Measurements from ENCODE around the gene SLC38A7.
A peak's percentile ranks its signal among the peaks of the same experiment; 100 is the strongest.
"Not testable (repeated sequence)": the region's sequence is repeated elsewhere in the genome, so short reads cannot be mapped to it uniquely, and the experiment has no call there.

SLC38A7 gene

DNA sequence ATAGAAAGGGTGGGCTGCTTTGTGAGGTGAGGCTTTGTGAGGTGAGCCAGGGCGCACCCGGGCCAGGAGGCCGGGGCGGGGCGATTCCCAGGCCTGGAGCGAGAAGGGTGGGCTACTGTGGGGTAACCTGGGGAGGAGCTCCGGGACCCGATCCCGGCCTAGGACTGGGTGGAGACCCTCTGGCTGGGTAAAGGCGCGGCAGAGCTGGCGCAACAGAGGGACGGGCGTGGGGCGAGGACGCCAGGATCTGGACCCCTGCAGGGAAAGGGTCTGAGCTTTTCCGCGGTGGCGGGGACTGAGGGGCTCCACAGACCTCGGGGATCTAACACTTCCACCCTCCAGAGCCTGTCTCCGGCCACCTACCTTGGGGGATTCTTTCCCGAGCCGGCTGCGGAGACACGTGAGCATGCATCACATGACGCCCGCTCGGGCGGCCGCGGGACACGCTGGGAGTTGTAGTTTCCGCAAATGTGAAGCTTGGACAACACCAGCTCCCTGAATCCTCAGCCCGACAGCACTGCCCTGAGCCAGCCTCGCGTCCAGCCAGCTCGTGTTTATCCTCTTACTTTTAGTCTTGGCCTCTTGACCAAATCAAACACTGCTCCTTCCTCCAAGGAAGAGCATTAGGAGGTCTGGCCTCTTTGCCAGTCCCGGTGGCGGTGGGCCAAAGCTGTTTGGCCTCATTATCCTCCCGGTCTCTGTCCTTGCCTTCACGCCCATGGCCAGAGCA is at the start of gene SLC38A7:
Gene SLC38A7, minus strand, starts transcription at position 417 of the 730 bp plus-strand sequence. CDS start 4,644 bp downstream, outside the sequence.
- peak; percentile 88 for DNase-seq

DNA sequence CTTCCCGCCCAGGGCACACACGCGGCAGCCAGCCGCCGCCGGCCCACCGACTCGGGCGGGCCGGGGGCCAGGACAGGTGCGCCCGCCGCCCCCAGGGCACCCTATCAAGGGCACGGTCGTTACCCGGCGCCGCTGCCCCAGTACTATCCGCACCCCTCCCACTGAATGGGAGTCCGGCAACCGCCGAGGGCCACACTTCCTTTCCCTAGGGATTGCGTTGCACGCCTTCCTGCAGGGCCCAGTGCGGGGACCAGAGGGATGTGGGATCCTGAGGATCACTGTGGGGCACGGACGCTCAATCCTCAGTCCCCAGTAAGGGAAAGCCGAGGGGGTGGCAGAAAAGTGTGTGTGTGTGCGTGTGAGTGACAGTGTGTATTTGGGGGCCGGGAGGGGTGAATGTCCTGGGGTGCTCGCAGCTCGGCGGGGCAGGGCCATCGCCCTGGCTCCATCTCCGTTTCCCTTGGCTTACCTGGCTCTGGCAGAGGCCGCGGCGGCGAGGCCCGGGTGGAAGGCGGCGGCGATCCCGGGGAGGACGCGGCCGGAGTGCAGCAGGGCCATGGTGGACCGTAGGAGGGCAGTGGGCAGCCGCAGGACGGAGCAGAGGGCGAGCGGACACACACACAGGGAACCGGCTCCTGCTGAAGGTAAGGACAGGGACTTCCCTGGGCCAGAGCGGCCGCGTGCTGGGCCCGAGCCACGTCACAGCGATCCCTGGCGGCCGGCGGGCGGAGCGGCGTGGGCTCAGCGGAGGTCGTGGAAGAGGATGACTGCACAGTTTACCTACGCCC is 49.3 kb upstream of the SLC38A7 start, which contains the start of gene GOT2:
Gene GOT2, minus strand, starts transcription at position 646 of the 788 bp plus-strand sequence. Its CDS starts 88 bp downstream, at position 558.
- peak; percentile 91 for DNase-seq

- DNase-seq, result no peak
Observed at GRCh38 chr16:58733248-58733670, 48.7 kb upstream of the SLC38A7 start.

DNA sequence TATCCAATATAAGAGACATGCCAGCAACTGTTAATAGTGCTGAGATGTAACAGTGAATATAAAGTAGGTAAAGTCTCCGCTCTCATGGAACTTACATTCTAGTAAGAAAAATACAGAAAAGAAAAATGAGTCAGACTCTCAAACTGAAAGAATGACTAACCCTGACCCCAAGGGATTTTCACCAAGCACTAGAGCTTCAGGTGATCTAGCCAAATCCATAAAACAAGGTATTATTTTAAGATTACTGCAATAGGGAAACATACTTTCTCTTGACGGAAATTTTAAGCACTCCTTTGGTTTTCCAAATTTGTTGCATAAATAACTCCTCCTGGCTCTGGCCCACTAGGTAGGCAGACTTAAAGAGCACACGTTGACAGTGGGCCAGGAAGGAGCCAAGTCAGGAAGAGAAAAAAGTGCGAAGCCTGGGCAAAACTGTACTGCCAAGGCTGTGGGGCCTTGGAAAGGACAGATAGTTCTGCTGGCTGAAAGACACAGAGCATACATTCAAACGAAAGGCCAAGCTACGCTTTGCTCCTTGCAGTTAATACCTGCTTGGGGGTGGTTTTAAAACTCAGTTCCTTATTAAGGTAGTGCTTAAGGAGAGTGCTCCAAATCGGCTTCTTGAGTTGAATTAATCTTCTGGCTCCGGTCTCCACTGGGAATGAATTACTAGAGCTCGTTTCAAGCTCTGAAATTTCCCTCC is 48.1 kb upstream of the SLC38A7 start:
- no peak for DNase-seq

GRCh38 chr16:58730724-58731370 is 46.3 kb upstream of the SLC38A7 start:
- DNase-seq, result no peak

DNA sequence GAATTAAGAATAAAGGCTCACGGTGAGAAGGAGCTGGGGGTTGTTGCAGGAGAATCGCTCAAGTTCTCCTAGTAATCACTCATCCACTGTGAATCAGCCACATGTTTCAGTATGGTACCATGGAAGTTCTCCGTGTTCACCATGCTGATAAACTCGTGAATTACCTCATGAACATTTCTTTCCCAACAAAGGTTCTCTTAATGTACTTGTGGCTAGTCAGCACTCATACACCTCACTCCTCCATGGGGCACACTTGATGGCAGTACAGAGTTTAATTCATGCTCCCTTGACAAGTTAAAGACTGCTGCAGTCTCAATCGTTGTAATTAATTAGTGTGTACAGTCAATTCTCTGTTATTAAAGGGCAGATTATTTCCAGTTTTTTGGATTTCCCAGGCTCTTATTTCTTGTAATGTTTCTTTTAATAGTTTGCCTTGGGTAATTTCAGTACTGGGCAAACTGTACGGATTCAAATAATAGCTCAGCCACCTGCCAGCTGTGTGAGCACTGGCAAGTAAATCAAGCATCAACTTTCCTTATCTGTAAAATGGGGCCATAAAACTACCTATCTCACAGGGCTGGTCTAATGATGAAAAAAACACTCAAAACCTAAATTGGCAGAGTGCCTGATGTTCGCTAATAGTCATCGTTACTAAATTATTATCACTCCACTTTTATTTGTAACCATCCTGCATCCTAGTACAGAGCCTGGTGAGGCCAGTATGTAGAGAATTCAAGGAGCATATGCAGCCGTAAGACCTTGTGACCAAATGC is 43.4 kb upstream of the SLC38A7 start:
- no peak for DNase-seq

DNA sequence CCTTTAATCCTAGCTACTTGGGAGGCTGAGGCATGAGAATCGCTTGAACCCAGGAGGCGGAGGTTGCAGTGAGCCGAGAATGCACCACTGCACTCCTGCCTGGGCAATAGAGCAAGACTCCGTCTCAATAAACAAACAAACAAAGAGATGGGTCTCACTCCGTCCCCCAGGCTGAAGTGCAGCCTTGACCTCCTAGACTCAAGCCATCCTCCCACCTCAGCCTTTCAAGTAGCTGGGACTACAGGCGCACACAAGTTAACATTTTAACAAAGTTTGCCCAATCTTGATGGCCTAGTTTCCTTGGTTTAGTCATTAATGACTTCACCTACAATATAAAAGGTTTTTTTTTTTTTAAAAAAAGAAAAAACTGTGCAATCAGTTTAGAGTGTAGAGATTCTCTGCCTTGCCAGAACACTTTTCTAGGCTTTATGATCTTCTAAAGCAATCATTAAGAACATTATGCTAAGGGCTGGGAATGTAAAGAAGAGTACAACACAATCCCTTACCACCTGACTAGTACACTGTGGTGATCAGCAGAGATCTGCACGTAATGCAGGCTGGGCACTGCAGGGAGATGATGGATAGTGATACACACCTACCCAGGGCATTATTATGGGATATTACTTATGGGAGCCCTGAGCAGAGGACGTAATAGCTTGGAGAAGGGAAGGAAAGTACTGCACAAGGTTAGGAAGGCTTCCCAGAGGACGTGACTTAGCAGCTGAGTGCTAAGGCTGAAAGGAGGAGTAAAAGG is 42.6 kb upstream of the SLC38A7 start:
- no peak for DNase-seq

- DNase-seq, result no peak
Observed at GRCh38 chr16:58723109-58723508, 38.5 kb upstream of the SLC38A7 start.

- DNase-seq, result no peak
Observed at GRCh38 chr16:58717994-58718393, 33.4 kb upstream of the SLC38A7 start.

- DNase-seq, result no peak
Observed at GRCh38 chr16:58716468-58716867, 31.9 kb upstream of the SLC38A7 start.

DNA sequence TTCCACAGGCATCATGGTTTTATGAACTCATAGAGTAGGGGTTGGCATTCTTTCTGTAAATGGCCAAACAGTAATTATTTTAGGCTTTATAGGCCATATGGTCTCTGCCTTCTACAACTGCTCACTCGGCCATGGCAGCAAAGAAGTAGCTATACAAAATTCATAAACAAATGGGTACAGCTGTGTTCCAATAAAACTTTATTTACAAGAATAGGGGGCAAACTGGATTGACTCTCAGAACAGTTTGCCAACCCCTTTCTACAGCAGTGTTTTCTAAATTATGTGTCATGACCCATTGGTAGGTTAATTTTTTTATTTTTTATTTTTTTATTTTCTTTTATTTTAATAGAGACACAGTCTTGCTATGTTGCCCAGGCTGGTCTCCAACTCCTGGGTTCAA is 29.2 kb upstream of the SLC38A7 start:
- DNase-seq, result no peak

- no peak for DNase-seq
Observed at GRCh38 chr16:58709333-58709732, 24.8 kb upstream of the SLC38A7 start.

DNA sequence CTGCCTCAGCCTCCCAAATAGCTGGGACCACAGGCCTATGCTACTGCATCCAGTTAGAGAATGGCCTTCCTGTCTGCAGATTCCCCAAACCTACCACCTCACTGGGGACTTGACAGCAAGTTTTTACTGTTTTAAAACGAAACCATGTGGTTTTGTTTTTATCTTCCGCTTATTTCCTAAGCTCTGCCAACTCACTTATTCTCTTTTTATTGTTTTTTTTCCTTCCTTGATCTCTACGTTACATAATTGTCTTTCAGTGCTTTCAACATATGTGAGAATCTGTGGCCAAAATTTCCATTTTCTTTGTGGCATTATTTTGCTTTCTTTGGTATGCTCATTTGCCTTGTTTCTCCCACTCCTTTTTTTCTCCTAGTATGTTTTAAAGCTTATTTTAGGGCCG is 14.6 kb upstream of the SLC38A7 start:
- DNase-seq, result no peak

- DNase-seq, result no peak
Observed at GRCh38 chr16:58695368-58695767, 10.8 kb upstream of the SLC38A7 start.

- DNase-seq, result no peak
Observed at GRCh38 chr16:58692450-58692849, 7.9 kb upstream of the SLC38A7 start.

DNA sequence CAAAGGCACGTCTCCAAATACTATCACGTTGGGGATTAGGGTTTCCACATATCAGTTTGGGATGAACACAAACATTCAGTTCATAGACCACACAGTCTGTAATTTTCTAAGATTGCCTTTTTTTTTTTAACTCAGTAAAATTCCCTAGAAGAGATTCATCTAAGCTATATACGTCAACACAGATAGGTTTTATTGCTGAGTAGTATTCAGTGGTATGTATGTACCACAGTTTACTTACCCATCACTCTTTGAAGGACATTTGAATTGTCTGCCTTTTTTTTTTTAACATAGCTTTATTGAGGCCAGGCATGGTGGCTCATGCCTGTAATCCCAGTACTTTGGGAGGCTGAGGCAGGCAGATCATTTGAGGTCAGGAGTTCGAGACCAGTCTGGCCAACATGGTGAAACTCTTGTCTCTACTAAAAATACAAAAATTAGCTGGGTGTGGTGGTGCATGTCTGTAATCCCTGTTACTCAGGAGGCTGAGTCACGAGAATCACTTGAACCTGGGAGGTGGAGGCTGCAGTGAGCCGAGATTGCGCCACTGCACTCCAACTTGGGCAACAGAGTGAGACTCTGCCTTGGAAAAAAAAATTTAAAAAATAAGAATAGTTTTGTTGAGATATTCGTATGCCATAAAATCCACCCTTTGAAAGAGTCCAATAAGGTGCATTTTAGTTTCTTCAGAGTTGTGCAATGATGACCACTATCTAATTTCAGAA is 2.6 kb upstream of the SLC38A7 start:
- DNase-seq, result not testable (repeated sequence)

DNA sequence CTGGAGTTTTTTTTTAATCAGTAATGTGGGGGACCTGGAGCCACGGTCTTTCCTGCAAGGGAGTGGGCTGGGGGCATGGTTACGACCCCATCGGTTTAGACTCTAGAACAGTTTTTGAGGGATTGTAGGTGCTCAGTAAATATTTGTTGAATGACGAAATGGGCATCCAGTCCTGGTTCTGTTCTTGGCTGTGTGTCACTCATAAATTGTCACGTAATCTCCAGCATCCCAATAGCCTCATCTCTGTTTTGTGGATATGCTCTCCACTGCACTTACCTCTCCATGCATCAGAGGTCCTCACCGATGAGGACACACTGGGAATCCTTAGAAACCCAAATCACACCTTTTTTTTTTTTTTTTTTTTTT is 497 bp upstream of the SLC38A7 start:
- DNase-seq, result no peak

DNA sequence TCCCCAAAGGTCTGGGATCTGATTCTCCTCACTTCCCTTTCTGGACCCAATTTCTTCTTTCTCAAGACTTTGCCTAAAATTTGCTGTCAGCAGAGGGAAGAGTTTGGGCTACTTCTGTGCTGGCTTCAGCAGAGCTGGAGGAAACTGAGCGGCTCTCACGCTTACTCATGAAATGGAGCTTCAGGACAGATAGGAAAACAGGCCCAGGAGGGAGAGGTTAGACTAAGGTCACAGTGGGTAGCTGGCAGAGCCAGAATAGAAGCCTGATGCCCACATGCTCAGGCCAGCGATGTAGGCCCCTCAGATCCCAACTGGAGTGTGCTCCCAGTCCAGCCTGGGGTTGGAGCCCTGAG is 593 bp downstream of the SLC38A7 start:
- DNase-seq, result no peak

DNA sequence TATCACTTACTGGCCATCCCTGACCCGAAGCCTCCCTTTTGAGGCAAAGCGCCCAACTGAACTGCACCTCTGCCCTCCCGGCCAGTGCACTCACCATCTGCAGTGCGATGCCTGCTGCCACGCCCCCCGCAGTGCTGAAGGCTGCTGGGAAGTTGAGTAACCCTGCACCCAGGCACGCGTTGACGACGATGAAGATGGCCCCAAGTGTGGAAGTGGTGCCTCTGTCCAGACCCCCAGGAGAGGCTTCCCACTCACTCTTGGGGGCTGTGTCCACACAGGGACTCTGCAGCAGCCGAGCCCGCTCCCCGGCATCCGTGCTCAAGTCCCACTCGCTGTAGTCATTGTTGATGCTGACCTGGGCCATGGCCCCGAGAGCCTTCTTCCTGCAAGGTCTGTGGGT is 4.8 kb downstream of the SLC38A7 start:
- DNase-seq, result no peak

DNA sequence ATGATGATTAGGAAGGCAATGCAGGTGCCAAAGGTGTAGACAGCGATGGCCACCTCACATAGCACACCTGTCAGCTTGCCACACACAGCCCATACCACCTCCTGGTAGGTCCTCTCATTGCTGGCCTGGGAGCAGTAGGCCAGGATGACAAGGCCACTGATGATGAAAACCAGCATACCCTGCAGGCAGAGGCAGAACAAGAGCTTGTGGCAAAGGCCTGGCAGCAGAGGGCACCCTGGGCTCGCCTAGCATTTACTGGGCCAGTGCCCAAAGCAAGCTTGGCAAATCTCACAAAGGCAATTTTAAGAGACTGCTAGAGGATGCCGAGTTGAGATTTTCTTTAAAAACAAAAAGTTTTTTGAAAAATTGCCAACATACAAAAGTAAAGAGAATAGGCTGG is 5.9 kb downstream of the SLC38A7 start:
- no peak for DNase-seq

DNA sequence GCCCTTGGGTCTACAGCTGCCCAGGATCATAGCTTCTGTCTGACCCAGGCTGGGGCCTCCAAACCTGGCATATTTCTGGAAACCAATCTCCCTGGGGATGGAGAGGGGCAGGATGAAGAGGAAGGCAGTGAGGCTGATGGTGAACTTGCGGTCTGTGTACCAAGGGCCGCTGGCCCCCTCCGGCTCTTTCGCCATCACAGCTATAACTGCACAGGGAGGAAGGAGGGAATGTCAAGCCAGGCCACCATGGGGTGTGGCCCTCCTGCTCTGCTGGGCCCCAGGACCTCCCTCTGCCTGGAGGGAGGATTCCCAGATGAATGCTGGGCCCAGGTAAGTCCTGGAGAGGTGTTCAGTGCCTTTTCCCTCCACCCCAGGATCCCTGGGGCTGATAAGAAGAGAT is 6.3 kb downstream of the SLC38A7 start:
- DNase-seq, result no peak

All from right forelimb (tissue), 1 donor.